ENCODE data around the gene CSGALNACT2.
A peak's percentile ranks its signal among the peaks of the same experiment; 100 is the strongest.

Gene CSGALNACT2

GRCh38 chr10:43196981-43197833 is 59.0 kb downstream of the CSGALNACT2 start:
- Histone ChIP-seq H2AFZ (ENCODE audit: low read depth, low read length) (no peak overlapping the region), H3K36me3 (ENCODE audit: insufficient read depth, low read length) (no peaks in the 10 kb centered on the region)
- no peak for ATAC-seq (ENCODE audit: insufficient read depth, low read depth)

GRCh38 chr10:43197834-43198681 is 59.8 kb downstream of the CSGALNACT2 start:
- Histone ChIP-seq H3K36me3 (ENCODE audit: insufficient read depth, low read length) (no peaks in the 10 kb centered on the region), H3K4me1 (ENCODE audit: insufficient read depth, low read length) (no peaks in the 10 kb centered on the region), H4K20me1 (ENCODE audit: insufficient read depth, low read length) (0 out of 2 replicates have a peak, but pooled peaks cover 4% of the 10 kb centered on the region), H2AFZ (ENCODE audit: low read depth, low read length) (no peak overlapping the region), H3K27ac (ENCODE audit: low read length) (no peak overlapping the region), H3K9me3 (ENCODE audit: insufficient read depth, low read length, severe bottlenecking) (no peaks in the 10 kb centered on the region), H3K79me2 (ENCODE audit: insufficient read depth, low read length) (no peaks in the 10 kb centered on the region), H3K4me3 (ENCODE audit: low read depth in 1 of 2, low read length in 2 of 2) (no peak overlapping the region), H3K27me3 (ENCODE audit: insufficient read depth, low read length, poor library complexity) (no peaks in the 10 kb centered on the region), H3K9ac (ENCODE audit: low read depth, low read length) (no peak overlapping the region), H3K4me2 (ENCODE audit: insufficient read depth, low read length) (no peak overlapping the region)
- no peak for DNase-seq
- no peak; the same call in 2 of the 3 replicates for ATAC-seq (ENCODE audit: insufficient read depth, low read depth)
- TF ChIP-seq CTCF (IDR thresholded peaks at IDR 0.05; ENCODE audit: borderline replicate concordance, extremely low read depth, low read length, poor library complexity, severe bottlenecking) (peak; percentile 61), EZH2 (IDR thresholded peaks at IDR 0.05; ENCODE audit: borderline replicate concordance, low read depth, low read length, severe bottlenecking) (no peak)

More at GRCh38 chr10:43196981-43197833, 59.0 kb downstream of the CSGALNACT2 start:
- H3K27me3 ChIP-seq (ENCODE audit: insufficient read depth, low read length, poor library complexity) = no peaks in the 10 kb centered on the region
- no peaks in the 10 kb centered on the region for H3K79me2 ChIP-seq (ENCODE audit: insufficient read depth, low read length)
- H3K4me3 ChIP-seq (ENCODE audit: low read depth in 1 of 2, low read length in 2 of 2) = no peak overlapping the region
- H3K9me3 ChIP-seq (ENCODE audit: insufficient read depth, low read length, severe bottlenecking) = no peaks in the 10 kb centered on the region
- H4K20me1 ChIP-seq (ENCODE audit: insufficient read depth, low read length) = peaks cover 4% of the 10 kb centered on the region; the same call in 1 of the 2 replicates
- no peak overlapping the region for H3K4me2 ChIP-seq (ENCODE audit: insufficient read depth, low read length)
- no peak for DNase-seq
- no peak overlapping the region for H3K27ac ChIP-seq (ENCODE audit: low read length)
- TF ChIP-seq EZH2 (IDR thresholded peaks at IDR 0.05; ENCODE audit: borderline replicate concordance, low read depth, low read length, severe bottlenecking) (no peak), CTCF (IDR thresholded peaks at IDR 0.05; ENCODE audit: borderline replicate concordance, extremely low read depth, low read length, poor library complexity, severe bottlenecking) (no peak)
- no peaks in the 10 kb centered on the region for H3K4me1 ChIP-seq (ENCODE audit: insufficient read depth, low read length)
- H3K9ac ChIP-seq (ENCODE audit: low read depth, low read length) = no peak overlapping the region

GRCh38 chr10:43198682-43199005 is 60.4 kb downstream of the CSGALNACT2 start:
- DNase-seq (no peak), ATAC-seq (ENCODE audit: insufficient read depth, low read depth) (no peak)
- no peaks in the 10 kb centered on the region for H3K79me2 ChIP-seq (ENCODE audit: insufficient read depth, low read length)
- TF ChIP-seq CTCF (IDR thresholded peaks at IDR 0.05; ENCODE audit: borderline replicate concordance, extremely low read depth, low read length, poor library complexity, severe bottlenecking) (no peak), EZH2 (IDR thresholded peaks at IDR 0.05; ENCODE audit: borderline replicate concordance, low read depth, low read length, severe bottlenecking) (no peak)
- H3K9me3 ChIP-seq (ENCODE audit: insufficient read depth, low read length, severe bottlenecking) = no peaks in the 10 kb centered on the region
- no peaks in the 10 kb centered on the region for H3K4me1 ChIP-seq (ENCODE audit: insufficient read depth, low read length)
- no peaks in the 10 kb centered on the region for H3K27me3 ChIP-seq (ENCODE audit: insufficient read depth, low read length, poor library complexity)
- H2AFZ ChIP-seq (ENCODE audit: low read depth, low read length) = no peak overlapping the region
- H3K9ac ChIP-seq (ENCODE audit: low read depth, low read length) = no peak overlapping the region
- H3K4me2 ChIP-seq (ENCODE audit: insufficient read depth, low read length) = no peak overlapping the region
- no peak overlapping the region for H3K4me3 ChIP-seq (ENCODE audit: low read depth in 1 of 2, low read length in 2 of 2)
- no peaks in the 10 kb centered on the region for H3K36me3 ChIP-seq (ENCODE audit: insufficient read depth, low read length)
- 0 out of 2 replicates have a peak, but pooled peaks cover 4% of the 10 kb centered on the region for H4K20me1 ChIP-seq (ENCODE audit: insufficient read depth, low read length)
- no peak overlapping the region for H3K27ac ChIP-seq (ENCODE audit: low read length)

Measured in DND-41 (cell line).